ENCODE results near the gene NUDT21. TPM values are rescaled to one million over a fixed set of nuclear protein-coding genes. Genes with fewer than 3 reads are reported as not detected.

The NUDT21 gene
- total and polyA plus RNA-seq, 9 donors, result 40.8 to 163 (median 126) TPM

DNA sequence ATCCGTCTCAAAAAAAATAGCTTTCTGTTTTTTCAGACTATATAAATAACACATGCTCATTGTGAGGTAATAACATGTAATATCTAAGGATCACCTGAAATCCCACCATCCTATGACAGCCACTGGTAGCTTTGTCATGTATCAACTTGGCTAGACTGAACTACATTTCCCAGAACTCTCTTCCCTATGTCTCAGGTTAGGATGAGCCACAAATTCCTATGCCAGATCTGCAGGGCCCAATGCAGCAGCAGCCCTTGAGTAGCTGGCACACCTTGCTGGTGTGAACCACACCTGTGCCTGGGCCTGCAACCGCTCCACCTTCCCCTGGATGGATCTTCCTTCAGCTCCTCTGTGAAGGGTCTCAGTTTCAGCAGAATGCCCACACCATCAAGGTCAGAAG is 28.3 kb upstream of the NUDT21 start:
- Histone ChIP-seq H3K4me1 (ENCODE audit: insufficient read depth) (no peaks in the 10 kb centered on the region), H3K36me3 (no peaks in the 10 kb centered on the region), H3K27ac (no peak overlapping the region), H3K4me3 (no peak overlapping the region), H3K27me3 (no peaks in the 10 kb centered on the region), H3K9me3 (no peaks in the 10 kb centered on the region)
- 88 to 93% (median 93%) methylated on average over 2 of the region's 2 CpGs for WGBS, 3 donors
- intact Hi-C loops (cut with DNase I), result no loop called here
- TF ChIP-seq EP300 (IDR thresholded peaks at IDR 0.05), result no peak
- no peak for TF ChIP-seq POLR2A (IDR thresholded peaks at IDR 0.05)
- TF ChIP-seq CTCF (IDR thresholded peaks at IDR 0.05), result no peak
- no peak for DNase-seq

DNA sequence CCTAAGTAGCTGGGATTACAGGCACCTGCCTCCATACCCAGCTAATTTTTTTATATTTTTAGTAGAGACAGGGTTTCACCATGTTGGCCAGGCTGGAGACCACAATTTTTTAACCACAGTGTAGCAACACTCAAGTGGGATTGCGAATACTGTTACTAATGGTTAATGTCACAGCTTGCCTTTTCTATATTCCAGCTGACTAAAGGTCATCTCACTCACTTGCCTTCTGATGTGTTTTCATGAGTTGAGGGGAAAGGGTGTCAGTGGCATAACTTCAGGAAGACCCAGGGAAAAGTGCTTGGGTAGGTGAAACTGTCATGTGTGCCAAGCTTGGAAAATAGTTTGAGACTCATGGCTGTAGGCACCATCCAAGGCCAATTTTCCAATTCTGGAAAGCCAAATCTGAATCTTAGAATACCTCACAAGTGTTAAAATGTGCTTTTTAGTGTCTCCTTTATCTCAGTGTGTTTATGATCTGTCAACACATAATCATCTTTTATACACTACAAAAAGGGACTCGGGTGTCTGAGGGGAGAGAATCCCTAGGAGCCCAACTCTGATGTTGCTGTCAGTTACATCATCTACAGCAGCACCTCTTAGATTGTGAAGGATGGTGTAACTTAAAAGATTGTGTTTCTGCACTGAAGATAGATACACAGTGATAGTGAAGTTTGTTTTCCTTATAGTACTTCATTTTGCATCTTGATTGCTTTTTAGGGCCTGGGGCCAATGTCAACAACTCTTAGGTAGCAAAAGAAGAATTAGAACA is 27.3 kb upstream of the NUDT21 start:
- H3K27ac ChIP-seq, result no peak overlapping the region
- intact Hi-C loops (cut with DNase I), result no loop called here
- no peaks in the 10 kb centered on the region for H3K4me1 ChIP-seq (ENCODE audit: insufficient read depth)
- no peaks in the 10 kb centered on the region for H3K9me3 ChIP-seq
- H3K27me3 ChIP-seq, result no peaks in the 10 kb centered on the region
- TF ChIP-seq POLR2A (IDR thresholded peaks at IDR 0.05) (no peak), EP300 (IDR thresholded peaks at IDR 0.05) (no peak), CTCF (IDR thresholded peaks at IDR 0.05) (no peak)
- WGBS, 3 donors, result 75 to 76% (median 76%) methylated on average over 2 of the region's 2 CpGs
- DNase-seq, result no peak
- H3K36me3 ChIP-seq, result no peaks in the 10 kb centered on the region
- no peak overlapping the region for H3K4me3 ChIP-seq

GRCh38 chr16:56477096-56477878 is 26.2 kb upstream of the NUDT21 start:
- Histone ChIP-seq H3K4me1 (ENCODE audit: insufficient read depth) (no peaks in the 10 kb centered on the region), H3K4me3 (no peak overlapping the region), H3K27me3 (no peaks in the 10 kb centered on the region), H3K36me3 (no peaks in the 10 kb centered on the region), H3K27ac (no peak overlapping the region), H3K9me3 (no peaks in the 10 kb centered on the region)
- intact Hi-C loops (cut with DNase I), result no loop called here
- no peak for DNase-seq
- 79 to 89% (median 89%) methylated on average over 2 of the region's 2 CpGs for WGBS, 3 donors
- no peak for TF ChIP-seq CTCF (IDR thresholded peaks at IDR 0.05)
- TF ChIP-seq EP300 (IDR thresholded peaks at IDR 0.05), result no peak
- TF ChIP-seq POLR2A (IDR thresholded peaks at IDR 0.05), result no peak

DNA sequence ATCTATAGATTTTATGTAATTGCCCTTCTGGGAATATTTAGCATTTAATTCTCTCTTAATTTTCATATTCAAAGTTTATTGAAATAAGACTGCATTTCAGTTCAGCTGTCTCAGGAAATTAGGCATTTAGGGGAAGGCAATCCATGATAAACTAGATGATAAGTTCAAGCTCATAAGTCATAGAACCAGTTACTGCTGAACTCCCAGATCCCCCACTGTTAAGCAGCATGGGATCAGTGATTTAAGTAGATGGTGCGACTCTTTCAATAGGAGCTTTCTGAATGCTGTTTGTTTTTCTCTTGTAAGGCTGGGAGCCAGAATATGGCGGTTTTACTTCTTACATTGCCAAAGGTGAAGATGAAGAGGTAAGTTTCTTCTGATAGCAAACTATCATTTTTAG is 24.1 kb upstream of the NUDT21 start:
- no peak for DNase-seq
- no peaks in the 10 kb centered on the region for H3K9me3 ChIP-seq
- 86 to 90% (median 90%) methylated on average over 2 of the region's 2 CpGs for WGBS, 3 donors
- TF ChIP-seq POLR2A (IDR thresholded peaks at IDR 0.05) (no peak), CTCF (IDR thresholded peaks at IDR 0.05) (no peak), EP300 (IDR thresholded peaks at IDR 0.05) (no peak)
- no peaks in the 10 kb centered on the region for H3K27me3 ChIP-seq
- H3K27ac ChIP-seq, result no peak overlapping the region
- intact Hi-C loops (cut with DNase I), result no loop called here
- H3K4me3 ChIP-seq, result no peak overlapping the region
- H3K36me3 ChIP-seq, result no peaks in the 10 kb centered on the region
- H3K4me1 ChIP-seq (ENCODE audit: insufficient read depth), result no peaks in the 10 kb centered on the region

Measured in ovary (tissue), 9 donors.